CD14-positive monocyte (primary cell): ENCODE measurements around the gene ARNT2. TPM values are rescaled to one million over a fixed set of nuclear protein-coding genes. Genes with fewer than 3 reads are reported as not detected.

ENCODE experiments used
- DNase-seq, 3 donors: peaks; one replicate each; pipeline ENCODE4 v3.0.0-alpha.2; 2011 to 2022
- H2AFZ ChIP-seq: 2 replicates; pipeline ENCODE4 v1.6.0; 2012; ENCODE audit warnings: mild to moderate bottlenecking, low read depth, low read length, inconsistent platforms; ENCODE audit not compliant: insufficient read depth, poor library complexity, severe bottlenecking
- H3K27ac ChIP-seq, 2 donors: 1 replicate in 1 of 2; 2 replicates in 1 of 2; pipeline ENCODE4 v1.5.1; 2012 to 2013; ENCODE audit warnings: low read length in 2 of 2, control low read depth in 1 of 2, inconsistent platforms in 1 of 2, low read depth in 1 of 2, mild to moderate bottlenecking in 1 of 2
- H3K27me3 ChIP-seq, 2 donors: one replicate each; pipeline versions ENCODE4 v1.6.0 to v1.6.1; 2011 to 2013; ENCODE audit warnings: low read length in 2 of 2; ENCODE audit not compliant: control insufficient read depth in 2 of 2, insufficient read depth in 2 of 2
- H3K36me3 ChIP-seq, 2 donors: replicated peaks in 1 of 2; 1 replicate in 1 of 2; 2 replicates in 1 of 2; pipeline versions ENCODE4 v1.5.1 to v1.6.1; 2012 to 2013; ENCODE audit warnings: low read length in 2 of 2, control low read depth in 1 of 2, inconsistent platforms in 1 of 2, mild to moderate bottlenecking in 1 of 2; ENCODE audit not compliant: insufficient read depth in 2 of 2, control insufficient read depth in 1 of 2
- H3K4me1 ChIP-seq, 2 donors: 1 replicate in 1 of 2; 2 replicates in 1 of 2; pipeline versions ENCODE4 v1.5.1 to v1.6.1; 2012 to 2013; ENCODE audit warnings: low read length in 2 of 2, control low read depth in 1 of 2, inconsistent platforms in 1 of 2, mild to moderate bottlenecking in 1 of 2, moderate library complexity in 1 of 2; ENCODE audit not compliant: insufficient read depth in 2 of 2, control insufficient read depth in 1 of 2
- H3K4me2 ChIP-seq: replicated peaks from 2 replicates; pipeline ENCODE3; 2012; ENCODE audit warnings: low read length, moderate library complexity, mild to moderate bottlenecking; ENCODE audit not compliant: poor library complexity, severe bottlenecking; ENCODE audit errors: extremely low read depth
- H3K4me3 ChIP-seq, 3 experiments: fragments of 200-600 bp in 1 of 3; sonication (generic) in 1 of 3; replicated peaks in 1 of 3; 1 replicate in 2 of 3; 2 replicates in 1 of 3; pipeline ENCODE4 v1.5.1; 2011 to 2013; ENCODE audit warnings: low read length in 3 of 3, mild to moderate bottlenecking in 3 of 3, control low read depth in 2 of 3, low read depth in 2 of 3, inconsistent platforms in 1 of 3, moderate library complexity in 1 of 3
- H3K79me2 ChIP-seq: 2 replicates; pipeline ENCODE4 v1.6.0; 2012; ENCODE audit warnings: mild to moderate bottlenecking, control low read depth, inconsistent platforms, low read length, moderate library complexity; ENCODE audit not compliant: insufficient read depth
- H3K9ac ChIP-seq: 2 replicates; pipeline ENCODE4 v1.6.0; 2017; ENCODE audit warnings: low read length, mild to moderate bottlenecking; ENCODE audit not compliant: insufficient read depth, poor library complexity, severe bottlenecking
- H3K9me3 ChIP-seq, 2 donors: replicated peaks in 1 of 2; 1 replicate in 1 of 2; 2 replicates in 1 of 2; pipeline versions ENCODE4 v1.5.1 to v1.6.1; 2012 to 2013; ENCODE audit warnings: low read length in 2 of 2, control low read depth in 1 of 2; ENCODE audit not compliant: control insufficient read depth in 1 of 2, insufficient read depth in 1 of 2
- H4K20me1 ChIP-seq: 2 replicates; pipeline ENCODE4 v1.6.0; 2012; ENCODE audit warnings: mild to moderate bottlenecking, low read length, control low read depth, moderate library complexity; ENCODE audit not compliant: insufficient read depth
- H3K27ac Mint-ChIP-seq, 7 donors: one replicate each; pipeline ENCODE4 v1.8.0; 2020; ENCODE audit warnings: mild to moderate bottlenecking in 7 of 7, mixed read lengths in 7 of 7, moderate library complexity in 6 of 7, inconsistent platforms in 2 of 7
- H3K27me3 Mint-ChIP-seq, 3 donors: one replicate each; pipeline ENCODE4 v1.8.0; 2021 to 2022; ENCODE audit warnings: low read depth in 3 of 3, mild to moderate bottlenecking in 3 of 3, mixed read lengths in 3 of 3, moderate library complexity in 3 of 3, inconsistent platforms in 1 of 3
- H3K36me3 Mint-ChIP-seq, 2 donors: one replicate each; pipeline ENCODE4 v1.8.0; 2020; ENCODE audit warnings: mixed read lengths in 2 of 2, inconsistent platforms in 1 of 2, mild to moderate bottlenecking in 1 of 2
- H3K4me1 Mint-ChIP-seq: one replicate; pipeline ENCODE4 v1.8.0; 2020; ENCODE audit warnings: mild to moderate bottlenecking, mixed read lengths
- H3K4me3 Mint-ChIP-seq, 2 donors: one replicate each; pipeline ENCODE4 v1.8.0; 2020; ENCODE audit warnings: mild to moderate bottlenecking in 2 of 2, mixed read lengths in 2 of 2, moderate library complexity in 1 of 2
- H3K9me3 Mint-ChIP-seq, 7 donors: one replicate each; pipeline ENCODE4 v1.8.0; 2020 to 2022; ENCODE audit warnings: mixed read lengths in 7 of 7, mild to moderate bottlenecking in 6 of 7, moderate library complexity in 6 of 7, inconsistent platforms in 2 of 7
- CTCF ChIP-seq: fragments of 200-600 bp; IDR thresholded peaks from one replicate; pipeline ENCODE4 v1.8.0; 2022; ENCODE audit warnings: antibody characterized with exemption, mild to moderate bottlenecking
- WGBS: methylation state at CpG from one replicate; pipeline ENCODE4 v1.1.5; 2013; ENCODE audit warnings: missing lambda C conversion rate; ENCODE audit not compliant: insufficient coverage; 5-methylcytosine and 5-hydroxymethylcytosine counted together
- intact Hi-C, 2 donors: fragments of 100-400 bp; cut with micrococcal nuclease; formaldehyde crosslinking; loops; one replicate each; pipeline versions ENCODE4 v1.15.0 to v1.15.1; 2023
- polyA plus RNA-seq, 3 donors: library from polyadenylated mRNA; depleted of rRNA in 1 of 3; unstranded in 2 of 3; stranded (reverse) in 1 of 3; fragments of 300-500 nt in 2 of 3; fragments of >200 nt in 1 of 3; fragmentation: Illumina TruSeq in 2 of 3; gene quantifications; 1 replicate in 2 of 3; 2 replicates in 1 of 3; pipeline ENCODE4 v1.2.3, GENCODE V29; 2012 to 2021

The ARNT2 gene
- polyA plus RNA-seq, 3 donors = not detected

- Histone ChIP-seq H3K27me3 (no peaks in the 10 kb centered on the region), H3K4me1 (peaks cover 3 to 8% of the 10 kb centered on the region in 2 donors), H3K4me2 (no peak overlapping the region), H3K9ac (no peak overlapping the region), H2AFZ (no peak overlapping the region), H4K20me1 (no peaks in the 10 kb centered on the region), H3K36me3 (no peaks in the 10 kb centered on the region), H3K27ac (no peak overlapping the region), H3K9me3 (no peaks in the 10 kb centered on the region), H3K4me3 (no peak overlapping the region), H3K79me2 (no peaks in the 10 kb centered on the region)
- H3K9me3 Mint-ChIP-seq = peaks cover 3 to 18% (median 5%) of the 10 kb centered on the region in 7 donors
- intact Hi-C loops = no loop called here
- peaks cover 0 to 3% (median 1%) of the 10 kb centered on the region in 3 donors for H3K27me3 Mint-ChIP-seq
- WGBS = 100% methylated on average over 2 of the region's 5 CpGs
- no peak overlapping the region for H3K4me3 Mint-ChIP-seq
- TF ChIP-seq CTCF = no peak
- no peaks in the 10 kb centered on the region for H3K36me3 Mint-ChIP-seq
- no peak overlapping the region for H3K27ac Mint-ChIP-seq
- DNase-seq = no peak
- peaks cover 22% of the 10 kb centered on the region for H3K4me1 Mint-ChIP-seq
These were observed 216.7 kb downstream of the ARNT2 start for GRCh38 chr15:80620931-80621330.

GRCh38 chr15:80626643-80627120, 222.5 kb downstream of the ARNT2 start:
- no peaks in the 10 kb centered on the region for H3K4me1 ChIP-seq
- TF ChIP-seq CTCF = no peak
- no peak overlapping the region for H3K27ac Mint-ChIP-seq
- H3K4me2 ChIP-seq = no peak overlapping the region
- no peak for DNase-seq
- no peaks in the 10 kb centered on the region for H3K9me3 ChIP-seq
- no peak overlapping the region for H3K9ac ChIP-seq
- intact Hi-C loops = no loop called here
- no peaks in the 10 kb centered on the region for H3K36me3 ChIP-seq
- no peak overlapping the region for H3K4me3 ChIP-seq
- no peak overlapping the region for H3K27ac ChIP-seq
- H3K27me3 Mint-ChIP-seq = peaks cover 0 to 2% (median 1%) of the 10 kb centered on the region in 3 donors
- peaks cover 3 to 21% (median 8%) of the 10 kb centered on the region in 7 donors for H3K9me3 Mint-ChIP-seq
- H3K36me3 Mint-ChIP-seq = no peaks in the 10 kb centered on the region
- H4K20me1 ChIP-seq = no peaks in the 10 kb centered on the region
- no peaks in the 10 kb centered on the region for H3K4me1 Mint-ChIP-seq
- WGBS = 100% methylated on average over 1 of the region's 1 CpG
- H2AFZ ChIP-seq = no peak overlapping the region
- H3K4me3 Mint-ChIP-seq = no peak overlapping the region
- no peaks in the 10 kb centered on the region for H3K27me3 ChIP-seq
- H3K79me2 ChIP-seq = no peaks in the 10 kb centered on the region
